Hepatocyte (in vitro differentiated cells): ENCODE measurements around the gene MTAP. TPM values are rescaled to one million over a fixed set of nuclear protein-coding genes. Genes with fewer than 3 reads are reported as not detected.

Experiments
- DNase-seq: peaks from one replicate; pipeline ENCODE4 v3.0.0-alpha.2; 2016; ENCODE audit warnings: low spot score
- H2AFZ ChIP-seq: fragments of 200-600 bp; sonication (generic); 2 replicates; pipeline ENCODE4 v1.6.0; 2016; ENCODE audit warnings: antibody characterized with exemption, mild to moderate bottlenecking
- H3K27ac ChIP-seq: fragments of 200-600 bp; sonication (generic); 2 replicates; pipeline ENCODE4 v1.5.1; 2016; ENCODE audit warnings: mild to moderate bottlenecking
- H3K27me3 ChIP-seq: fragments of 200-600 bp; sonication (generic); 2 replicates; pipeline ENCODE4 v1.6.1; 2016
- H3K36me3 ChIP-seq: fragments of 200-600 bp; sonication (generic); replicated peaks from 2 replicates; pipeline ENCODE4 v1.5.1; 2016; ENCODE audit warnings: low read depth; ENCODE audit not compliant: insufficient read depth
- H3K4me1 ChIP-seq: fragments of 200-600 bp; sonication (generic); 2 replicates; pipeline ENCODE4 v1.5.1; 2016; ENCODE audit warnings: mild to moderate bottlenecking, moderate library complexity; ENCODE audit not compliant: insufficient read depth
- H3K4me2 ChIP-seq: fragments of 200-600 bp; sonication (generic); 2 replicates; pipeline ENCODE4 v1.6.0; 2016
- H3K4me3 ChIP-seq: fragments of 200-600 bp; sonication (generic); 2 replicates; pipeline ENCODE4 v1.5.1; 2016; ENCODE audit warnings: mild to moderate bottlenecking
- H3K79me2 ChIP-seq: fragments of 200-600 bp; sonication (generic); 2 replicates; pipeline ENCODE4 v1.6.0; 2017; ENCODE audit warnings: mild to moderate bottlenecking
- H3K9me2 ChIP-seq: fragments of 200-600 bp; sonication (generic); replicated peaks from 2 replicates; pipeline ENCODE4 v1.6.0; 2017; ENCODE audit warnings: mild to moderate bottlenecking; ENCODE audit not compliant: insufficient read depth
- H3K9me3 ChIP-seq: fragments of 200-600 bp; sonication (generic); 2 replicates; pipeline ENCODE4 v1.5.1; 2016; ENCODE audit warnings: low read depth, mild to moderate bottlenecking
- H4K20me1 ChIP-seq: fragments of 200-600 bp; sonication (generic); 2 replicates; pipeline ENCODE4 v1.6.0; 2016; ENCODE audit warnings: mild to moderate bottlenecking; ENCODE audit not compliant: insufficient read depth, poor library complexity, severe bottlenecking
- EZH2 ChIP-seq: fragments of 200-600 bp; sonication (generic); IDR thresholded peaks from 2 replicates; pipeline ENCODE4 v1.6.1; 2016; ENCODE audit warnings: antibody characterized with exemption, mild to moderate bottlenecking, borderline replicate concordance
- EZH2phosphoT487 ChIP-seq: fragments of 200-600 bp; sonication (generic); IDR thresholded peaks from one replicate; pipeline ENCODE4 v1.6.1; 2018; ENCODE audit warnings: antibody characterized with exemption, mild to moderate bottlenecking, low read depth, moderate library complexity; ENCODE audit not compliant: unreplicated experiment, severe bottlenecking
- WGBS: methylation state at CpG from one replicate; pipeline ENCODE4 v1.1.6; 2016; ENCODE audit warnings: low lambda C conversion rate; ENCODE audit errors: missing lambda C conversion rate; 5-methylcytosine and 5-hydroxymethylcytosine counted together
- polyA plus RNA-seq: library from polyadenylated mRNA; unstranded; fragments of >200 nt; fragmentation: Nextera tagmentation; extraction: Ambion mirVana; gene quantifications from 2 replicates; pipeline ENCODE4 v1.2.1, GENCODE V29; 2016
- total RNA-seq: library from RNA; depleted of rRNA; stranded (reverse); fragments of >200 nt; gene quantifications from 2 replicates; pipeline ENCODE4 v1.2.3, GENCODE V29; 2014
- TF ChIP-seq, protein P1 (sequence below): fragments of 200-600 bp; sonication (generic); IDR thresholded peaks from 2 replicates; pipeline ENCODE4 v1.5.1; 2016; ENCODE audit warnings: antibody characterized with exemption, mild to moderate bottlenecking; ENCODE audit not compliant: poor library complexity

MTAP gene
- total and polyA plus RNA-seq, 2 experiments from 2014 or later, result 21.2 to 38.8 TPM

DNA sequence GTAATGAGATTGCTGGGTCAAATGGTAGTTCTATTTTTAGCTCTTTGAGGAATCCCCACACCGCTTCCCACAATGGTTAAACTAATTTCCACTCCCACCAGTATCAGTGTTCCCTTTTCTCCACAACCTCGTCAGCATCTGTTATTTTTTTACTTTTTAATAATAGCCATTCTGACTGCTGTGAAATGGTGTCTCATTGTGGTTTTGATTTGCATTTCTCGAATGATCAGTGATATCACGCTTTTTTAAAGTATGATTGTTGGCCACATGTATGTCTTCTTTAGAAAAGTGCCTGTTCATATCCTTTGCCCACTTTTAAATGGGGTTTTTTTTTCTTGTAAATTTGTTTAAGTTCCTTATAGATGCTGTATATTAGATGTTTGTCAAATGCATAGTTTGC, 73.5 kb downstream of the MTAP start:
- Histone ChIP-seq H3K27me3 (no peaks in the 10 kb centered on the region), H4K20me1 (no peaks in the 10 kb centered on the region), H3K4me1 (no peaks in the 10 kb centered on the region), H3K4me2 (no peak overlapping the region), H3K27ac (no peak overlapping the region), H3K4me3 (no peak overlapping the region), H3K9me2 (no peaks in the 10 kb centered on the region), H3K36me3 (no peaks in the 10 kb centered on the region), H2AFZ (no peak overlapping the region), H3K79me2 (peaks cover 3% of the 10 kb centered on the region), H3K9me3 (peaks cover 3% of the 10 kb centered on the region)
- DNase-seq, result no peak
- TF ChIP-seq EZH2 (no peak), EZH2phosphoT487 (no peak)
- TF ChIP-seq, protein P1, sequence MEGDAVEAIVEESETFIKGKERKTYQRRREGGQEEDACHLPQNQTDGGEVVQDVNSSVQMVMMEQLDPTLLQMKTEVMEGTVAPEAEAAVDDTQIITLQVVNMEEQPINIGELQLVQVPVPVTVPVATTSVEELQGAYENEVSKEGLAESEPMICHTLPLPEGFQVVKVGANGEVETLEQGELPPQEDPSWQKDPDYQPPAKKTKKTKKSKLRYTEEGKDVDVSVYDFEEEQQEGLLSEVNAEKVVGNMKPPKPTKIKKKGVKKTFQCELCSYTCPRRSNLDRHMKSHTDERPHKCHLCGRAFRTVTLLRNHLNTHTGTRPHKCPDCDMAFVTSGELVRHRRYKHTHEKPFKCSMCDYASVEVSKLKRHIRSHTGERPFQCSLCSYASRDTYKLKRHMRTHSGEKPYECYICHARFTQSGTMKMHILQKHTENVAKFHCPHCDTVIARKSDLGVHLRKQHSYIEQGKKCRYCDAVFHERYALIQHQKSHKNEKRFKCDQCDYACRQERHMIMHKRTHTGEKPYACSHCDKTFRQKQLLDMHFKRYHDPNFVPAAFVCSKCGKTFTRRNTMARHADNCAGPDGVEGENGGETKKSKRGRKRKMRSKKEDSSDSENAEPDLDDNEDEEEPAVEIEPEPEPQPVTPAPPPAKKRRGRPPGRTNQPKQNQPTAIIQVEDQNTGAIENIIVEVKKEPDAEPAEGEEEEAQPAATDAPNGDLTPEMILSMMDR, result no peak
- whole genome bisulfite sequencing, result 91% methylated on average over 4 of the region's 4 CpGs

DNA sequence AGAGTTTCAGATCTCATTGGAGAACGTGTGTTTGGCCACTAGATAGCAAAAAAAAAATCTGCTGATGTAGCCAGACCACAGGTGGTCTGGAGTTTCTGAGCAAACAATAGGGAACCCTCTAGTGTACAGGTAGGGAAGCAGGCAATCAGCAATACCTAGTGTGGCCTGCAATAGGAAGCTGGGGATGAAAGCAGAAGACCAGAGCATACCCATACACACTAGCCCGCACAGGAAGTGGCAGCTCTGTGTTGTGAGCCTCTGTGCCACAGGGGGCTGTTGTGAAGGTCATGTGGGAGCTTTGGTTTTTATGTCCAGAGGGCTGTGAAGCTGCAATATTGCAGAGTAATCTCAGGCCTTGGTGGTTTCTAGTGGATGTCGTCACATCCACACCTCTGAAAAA, 81.2 kb downstream of the MTAP start:
- Histone ChIP-seq H3K4me3 (no peak overlapping the region), H3K27ac (no peak overlapping the region), H2AFZ (no peak overlapping the region), H3K79me2 (no peaks in the 10 kb centered on the region), H3K4me2 (no peak overlapping the region), H3K27me3 (no peaks in the 10 kb centered on the region), H3K9me3 (peaks cover 10% of the 10 kb centered on the region), H3K36me3 (no peaks in the 10 kb centered on the region), H4K20me1 (no peaks in the 10 kb centered on the region), H3K9me2 (no peaks in the 10 kb centered on the region), H3K4me1 (no peaks in the 10 kb centered on the region)
- DNase-seq, result no peak
- TF ChIP-seq, protein P1, result no peak
- no peak for TF ChIP-seq EZH2
- no peak for TF ChIP-seq EZH2phosphoT487
- WGBS, result 87% methylated on average over 3 of the region's 3 CpGs

DNA sequence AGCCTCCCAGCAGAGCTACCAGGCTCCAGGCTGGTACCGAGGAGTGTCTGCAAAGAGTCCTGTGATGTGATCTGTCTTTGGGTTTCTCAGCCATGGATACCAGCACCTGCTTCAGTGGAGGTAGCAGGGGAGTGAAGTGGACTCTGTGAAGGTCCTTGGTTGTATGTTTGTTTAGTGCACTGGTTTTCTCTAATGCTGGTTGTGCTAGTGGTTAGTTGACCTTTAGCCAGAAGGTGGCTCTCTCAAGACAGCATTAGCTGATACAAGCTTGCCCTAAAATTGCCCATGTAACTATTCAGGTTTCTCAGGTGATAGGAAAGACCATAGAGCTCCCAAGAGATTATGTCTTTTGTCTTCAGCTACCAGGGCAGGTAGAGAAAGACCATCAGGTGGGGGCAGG, 87.2 kb downstream of the MTAP start:
- no peaks in the 10 kb centered on the region for H3K27me3 ChIP-seq
- H3K4me3 ChIP-seq, result no peak overlapping the region
- no peaks in the 10 kb centered on the region for H3K79me2 ChIP-seq
- no peak overlapping the region for H2AFZ ChIP-seq
- H3K4me2 ChIP-seq, result no peak overlapping the region
- H3K4me1 ChIP-seq, result no peaks in the 10 kb centered on the region
- WGBS, result 100% methylated on average over 1 of the region's 1 CpG
- H4K20me1 ChIP-seq, result no peaks in the 10 kb centered on the region
- no peaks in the 10 kb centered on the region for H3K9me2 ChIP-seq
- peaks cover 12% of the 10 kb centered on the region for H3K9me3 ChIP-seq
- DNase-seq, result no peak
- TF ChIP-seq EZH2phosphoT487, result no peak
- no peak for TF ChIP-seq EZH2
- TF ChIP-seq, protein P1, result no peak
- H3K36me3 ChIP-seq, result no peaks in the 10 kb centered on the region
- no peak overlapping the region for H3K27ac ChIP-seq

DNA sequence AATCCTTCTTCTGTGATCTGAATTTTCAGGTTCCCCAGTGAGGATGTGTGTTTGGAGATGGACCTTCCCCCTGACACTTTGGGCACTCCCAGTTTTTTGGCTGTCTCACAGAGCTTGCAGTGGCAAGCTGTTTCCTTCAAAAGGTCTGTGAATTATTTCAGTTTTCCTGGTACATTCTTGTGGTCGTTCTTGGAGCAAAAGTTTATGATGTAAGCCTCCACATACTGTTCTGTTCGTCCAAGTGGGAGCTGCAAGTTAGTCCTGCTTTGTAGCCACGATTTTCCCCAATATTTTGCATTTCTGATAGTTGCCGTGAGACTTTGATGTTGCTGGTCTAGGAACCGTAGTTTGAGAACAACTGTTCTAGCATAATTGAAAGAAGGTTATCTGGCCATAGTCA, 88.3 kb downstream of the MTAP start:
- Histone ChIP-seq H3K9me3 (peaks cover 12% of the 10 kb centered on the region), H3K4me1 (no peaks in the 10 kb centered on the region), H3K27me3 (no peaks in the 10 kb centered on the region), H3K9me2 (no peaks in the 10 kb centered on the region), H3K79me2 (no peaks in the 10 kb centered on the region), H4K20me1 (no peaks in the 10 kb centered on the region), H3K4me2 (no peak overlapping the region), H3K27ac (no peak overlapping the region), H3K36me3 (no peaks in the 10 kb centered on the region), H2AFZ (no peak overlapping the region), H3K4me3 (no peak overlapping the region)
- WGBS, result 97% methylated on average over 5 of the region's 5 CpGs
- no peak for DNase-seq
- TF ChIP-seq, protein P1, result no peak
- TF ChIP-seq EZH2phosphoT487, result no peak
- no peak for TF ChIP-seq EZH2
